GM12878 (cell line): Measurements from ENCODE around the gene ENG. TPM values are rescaled to one million over a fixed set of nuclear protein-coding genes. Genes with fewer than 3 reads are reported as not detected.

Experiments
- ATAC-seq: fragments of 200-7000 bp; cut with Tn5 transposase; 3 replicates; pipeline ENCODE4 v1.9.1; 2020; ENCODE audit warnings: mild to moderate bottlenecking, moderate library complexity
- BruUV-seq: library from RNA; stranded (reverse); fragments of 400-500 nt; replicated peaks from 2 replicates; lab custom pipeline; 2021; lab: Mats Ljungman, UMichigan
- CTCF ChIA-PET: fragments of 300-600 bp; sonication (Branson Sonifier 250); formaldehyde crosslinking; extraction: SDS; loops from one replicate; lab custom pipeline; 2021; ENCODE audit warnings: inconsistent platforms; lab: Yijun Ruan, JAX
- POLR2A ChIA-PET: fragments of 350-600 bp; formaldehyde crosslinking; extraction: SDS; loops from one replicate; lab custom pipeline; 2021; ENCODE audit warnings: inconsistent platforms; lab: Charles Lee
- RAD21 ChIA-PET: fragments of 300-600 bp; sonication (Branson Sonifier 250); formaldehyde crosslinking; loops from one replicate; lab custom pipeline; 2023; ENCODE audit warnings: antibody characterized with exemption; ENCODE audit not compliant: unreplicated experiment; lab: Charles Lee
- SMC1A ChIA-PET: fragments of 300-600 bp; sonication (Branson Sonifier 250); formaldehyde crosslinking; loops from one replicate; lab custom pipeline; 2023; ENCODE audit not compliant: unreplicated experiment, uncharacterized antibody; lab: Charles Lee
- DNase-seq: peaks from one replicate; pipeline ENCODE4 v3.0.0-alpha.2; 2011; ENCODE audit warnings: low read depth, low spot score
- FAIRE-seq: peaks from 3 replicates; lab custom pipeline; 2011; peaks lifted over from hg19 to GRCh38; lab: Jason Lieb, UNC
- H2AFZ ChIP-seq: 2 replicates; pipeline ENCODE4 v1.6.0; 2011; ENCODE audit warnings: low read depth, low read length, control low read depth; ENCODE audit not compliant: control insufficient read depth
- H3K27ac ChIP-seq: 2 replicates; pipeline ENCODE4 v1.5.1; 2011; ENCODE audit warnings: control low read depth; ENCODE audit not compliant: control insufficient read depth, insufficient read depth
- H3K27me3 ChIP-seq, 2 experiments: replicated peaks in 1 of 2; 2 replicates each; pipeline versions ENCODE4 v1.6.0 to v1.6.1; 2011; ENCODE audit warnings: low read length in 1 of 2; ENCODE audit not compliant: control insufficient read depth in 2 of 2, insufficient read depth in 2 of 2
- H3K36me3 ChIP-seq, 2 experiments: 2 replicates each; pipeline ENCODE4 v1.5.1; 2011; ENCODE audit warnings: low read length in 1 of 2; ENCODE audit not compliant: control insufficient read depth in 2 of 2, insufficient read depth in 2 of 2
- H3K4me1 ChIP-seq: 2 replicates; pipeline ENCODE4 v1.6.1; 2011; ENCODE audit warnings: mild to moderate bottlenecking, low read length, moderate library complexity, mixed read lengths; ENCODE audit not compliant: control insufficient read depth, insufficient read depth
- H3K4me2 ChIP-seq: 2 replicates; pipeline ENCODE4 v1.6.0; 2011; ENCODE audit warnings: control low read depth; ENCODE audit not compliant: control insufficient read depth, insufficient read depth
- H3K4me3 ChIP-seq: fragments of 200-600 bp; sonication (generic); 2 replicates; pipeline ENCODE4 v1.5.1; 2016
- H3K79me2 ChIP-seq: 2 replicates; pipeline ENCODE4 v1.6.0; 2011; ENCODE audit warnings: low read length; ENCODE audit not compliant: control insufficient read depth, insufficient read depth
- H3K9ac ChIP-seq: 2 replicates; pipeline ENCODE4 v1.8.0; 2011; ENCODE audit warnings: low read length, control low read depth, mixed read lengths; ENCODE audit not compliant: control insufficient read depth, insufficient read depth
- H3K9me3 ChIP-seq: replicated peaks from 3 replicates; pipeline ENCODE4 v1.5.1; 2011; ENCODE audit warnings: mild to moderate bottlenecking, low read length; ENCODE audit not compliant: control insufficient read depth, insufficient read depth
- H4K20me1 ChIP-seq: 2 replicates; pipeline ENCODE4 v1.6.0; 2011; ENCODE audit not compliant: control insufficient read depth, insufficient read depth
- CHD2 ChIP-seq: IDR thresholded peaks from 2 replicates; pipeline ENCODE4 v1.6.1; 2011; ENCODE audit warnings: low read depth, low read length, improper control_type of control experiment, borderline replicate concordance
- JUND ChIP-seq: IDR thresholded peaks from 2 replicates; pipeline ENCODE4 v1.6.1; 2012; ENCODE audit warnings: low read depth, mild to moderate bottlenecking, low read length, improper control_type of control experiment, moderate library complexity
- PKNOX1 ChIP-seq: fragments of 450-650 bp; IDR thresholded peaks from 2 replicates; pipeline ENCODE4 v1.6.1; 2016; ENCODE audit warnings: mild to moderate bottlenecking
- POLR2A ChIP-seq: IDR thresholded peaks from 2 replicates; pipeline ENCODE4 v1.6.1; 2011; ENCODE audit warnings: low read depth, mild to moderate bottlenecking, low read length
- RB1 ChIP-seq: fragments of 450-650 bp; formaldehyde crosslinking; IDR thresholded peaks from 2 replicates; pipeline ENCODE4 v1.6.1; 2017; ENCODE audit warnings: mild to moderate bottlenecking, borderline replicate concordance
- REST ChIP-seq: IDR thresholded peaks from 2 replicates; pipeline ENCODE4 v1.6.1; 2012; ENCODE audit warnings: mild to moderate bottlenecking, low read depth, low read length
- ZBTB33 ChIP-seq: fragments of 450-650 bp; IDR thresholded peaks from 2 replicates; pipeline ENCODE4 v1.6.1; 2017; ENCODE audit warnings: mild to moderate bottlenecking
- ZNF274 ChIP-seq: IDR thresholded peaks from one replicate; pipeline ENCODE4 v1.8.0; 2011; ENCODE audit not compliant: insufficient read length, insufficient read depth
- ZNF384 ChIP-seq: IDR thresholded peaks from 2 replicates; pipeline ENCODE4 v1.6.1; 2012; ENCODE audit warnings: low read depth, mild to moderate bottlenecking, low read length, improper control_type of control experiment, borderline replicate concordance
- WGBS: methylation state at CpG from one replicate; pipeline ENCODE4 v1.1.6; 2016; ENCODE audit warnings: low lambda C conversion rate; ENCODE audit not compliant: insufficient replicate concordance, insufficient coverage; ENCODE audit errors: missing lambda C conversion rate; 5-methylcytosine and 5-hydroxymethylcytosine counted together
- in situ Hi-C: fragments of 300-500 bp; cut with MboI; formaldehyde crosslinking; loops from 9 replicates; pipeline ENCODE4 v1.14.3; 2018; ENCODE audit warnings: mixed read lengths
- intact Hi-C: fragments of 100-400 bp; cut with micrococcal nuclease; formaldehyde crosslinking; loops from one replicate; pipeline ENCODE4 v1.14.2; 2022; ENCODE audit not compliant: unreplicated experiment
- polyA plus RNA-seq, 11 experiments: library from polyadenylated mRNA; depleted of rRNA in 4 of 11; unstranded in 6 of 11; stranded (reverse) in 5 of 11; fragments of >200 nt; fragmentation: Nextera tagmentation in 4 of 11; fragmentation: Illumina TruSeq in 1 of 11; extraction: Ambion mirVana in 4 of 11; extraction: Trizol in 1 of 11; gene quantifications; 1 replicate in 1 of 11; 2 replicates in 10 of 11; pipeline versions ENCODE4 v1.2.1 to v1.2.3, GENCODE V29; 2011 to 2016; ENCODE audit warnings: inconsistent platforms in 2 of 11, missing spikeins in 2 of 11, low read depth in 1 of 11
- total RNA-seq, 4 experiments: library from RNA; depleted of rRNA in 3 of 4; stranded (reverse); fragments of >200 nt in 3 of 4; fragmentation: Illumina TruSeq in 1 of 4; extraction: Trizol in 1 of 4; gene quantifications; 2 replicates each; pipeline versions ENCODE4 v1.2.1 to v1.2.3, GENCODE V29; 2013 to 2021

The ENG gene
- total and polyA plus RNA-seq, 10 of the 15 experiments (the other 5 are each of a cell fraction or from before 2014, with no cell fraction given): 0.14 to 10.1 (median 2.0) TPM

GRCh38 chr9:127829205-127829906, 25.1 kb downstream of the ENG start:
- ATAC-seq (no peak), FAIRE-seq (no peak), DNase-seq (no peak)
- BruUV-seq: no TSS peak
- intact Hi-C loops: no loop called here
- ChIA-PET RAD21 (no interaction called here), POLR2A (no interaction called here), CTCF (no interaction called here), SMC1A (no interaction called here)
- Histone ChIP-seq H3K27me3 (no peaks in the 10 kb centered on the region), H3K9ac (no peak overlapping the region), H3K79me2 (no peaks in the 10 kb centered on the region), H3K4me1 (no peaks in the 10 kb centered on the region), H3K27ac (no peak overlapping the region), H4K20me1 (no peaks in the 10 kb centered on the region), H3K36me3 (no peaks in the 10 kb centered on the region), H3K4me2 (no peak overlapping the region), H2AFZ (no peak overlapping the region), H3K9me3 (no peaks in the 10 kb centered on the region), H3K4me3 (no peak overlapping the region)
- in situ Hi-C loops: no loop called here
- 13% methylated on average over 6 of the region's 6 CpGs for WGBS
- no peak for TF ChIP-seq ZNF274
- TF ChIP-seq CHD2: no peak

GRCh38 chr9:127828262-127829031, 26.0 kb downstream of the ENG start:
- H3K4me2 ChIP-seq: no peak overlapping the region
- DNase-seq (no peak), ATAC-seq (no peak), FAIRE-seq (no peak)
- WGBS: 74% methylated on average over 34 of the region's 34 CpGs
- no peaks in the 10 kb centered on the region for H3K9me3 ChIP-seq
- RAD21 ChIA-PET: no interaction called here
- H3K27ac ChIP-seq: no peak overlapping the region
- H3K9ac ChIP-seq: no peak overlapping the region
- BruUV-seq: no TSS peak
- no peak overlapping the region for H3K4me3 ChIP-seq
- SMC1A ChIA-PET: no interaction called here
- H3K27me3 ChIP-seq: no peaks in the 10 kb centered on the region
- H3K36me3 ChIP-seq: no peaks in the 10 kb centered on the region
- H3K4me1 ChIP-seq: no peaks in the 10 kb centered on the region
- H2AFZ ChIP-seq: no peak overlapping the region
- intact Hi-C loops (no loop called here), in situ Hi-C loops (no loop called here)
- POLR2A ChIA-PET: interaction anchor here (0.6 kb wide), 1 partner anchor 182 kb away, joined by 3 read pairs; no protein-coding TSS in a partner anchor
- no peaks in the 10 kb centered on the region for H4K20me1 ChIP-seq
- no peaks in the 10 kb centered on the region for H3K79me2 ChIP-seq
- CTCF ChIA-PET: no interaction called here
- TF ChIP-seq ZBTB33: no peak
- TF ChIP-seq JUND: no peak
- no peak for TF ChIP-seq REST
- no peak for TF ChIP-seq POLR2A
- TF ChIP-seq RB1: no peak
- TF ChIP-seq PKNOX1: no peak
- no peak for TF ChIP-seq ZNF384
